ENCODE data around the gene COL23A1. TPM values are rescaled to one million over a fixed set of nuclear protein-coding genes. Genes with fewer than 3 reads are reported as not detected.

COL23A1 gene
- total RNA-seq, 1 donor from 2014 or later = 0.12 TPM

DNA sequence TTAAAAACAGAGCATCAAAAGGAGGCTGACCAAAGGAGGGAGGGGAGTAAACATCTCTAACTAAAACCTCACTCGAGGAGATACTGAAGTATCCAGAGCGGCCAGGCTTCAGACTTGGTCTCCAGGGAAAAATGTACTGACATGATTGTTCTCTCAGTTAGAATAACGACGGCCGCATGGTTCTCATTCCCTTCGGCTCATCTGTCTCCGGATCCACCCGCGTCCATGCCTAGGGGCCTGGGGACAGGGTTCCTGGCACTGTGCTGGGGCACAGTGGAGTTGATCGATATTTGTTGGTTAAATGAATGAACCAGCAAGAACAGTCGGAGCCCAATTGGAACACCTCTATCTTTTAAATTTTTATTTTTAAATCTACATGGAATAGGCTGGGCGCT, 190.5 kb downstream of the COL23A1 start:
- DNase-seq (ENCODE audit: low spot score) = peak; percentile 39
- TF ChIP-seq, protein P1, sequence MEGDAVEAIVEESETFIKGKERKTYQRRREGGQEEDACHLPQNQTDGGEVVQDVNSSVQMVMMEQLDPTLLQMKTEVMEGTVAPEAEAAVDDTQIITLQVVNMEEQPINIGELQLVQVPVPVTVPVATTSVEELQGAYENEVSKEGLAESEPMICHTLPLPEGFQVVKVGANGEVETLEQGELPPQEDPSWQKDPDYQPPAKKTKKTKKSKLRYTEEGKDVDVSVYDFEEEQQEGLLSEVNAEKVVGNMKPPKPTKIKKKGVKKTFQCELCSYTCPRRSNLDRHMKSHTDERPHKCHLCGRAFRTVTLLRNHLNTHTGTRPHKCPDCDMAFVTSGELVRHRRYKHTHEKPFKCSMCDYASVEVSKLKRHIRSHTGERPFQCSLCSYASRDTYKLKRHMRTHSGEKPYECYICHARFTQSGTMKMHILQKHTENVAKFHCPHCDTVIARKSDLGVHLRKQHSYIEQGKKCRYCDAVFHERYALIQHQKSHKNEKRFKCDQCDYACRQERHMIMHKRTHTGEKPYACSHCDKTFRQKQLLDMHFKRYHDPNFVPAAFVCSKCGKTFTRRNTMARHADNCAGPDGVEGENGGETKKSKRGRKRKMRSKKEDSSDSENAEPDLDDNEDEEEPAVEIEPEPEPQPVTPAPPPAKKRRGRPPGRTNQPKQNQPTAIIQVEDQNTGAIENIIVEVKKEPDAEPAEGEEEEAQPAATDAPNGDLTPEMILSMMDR (IDR thresholded peaks at IDR 0.05) = no peak
- Mint-ChIP-seq H3K4me3 (ENCODE audit: unreplicated experiment) (no peak overlapping the region), H3K36me3 (ENCODE audit: low read depth) (peaks cover 2% of the 10 kb centered on the region), H3K27me3 (ENCODE audit: low read depth) (peaks cover 23% of the 10 kb centered on the region), H3K27ac (ENCODE audit: unreplicated experiment) (no peak overlapping the region), H3K4me1 (ENCODE audit: low read depth) (no peaks in the 10 kb centered on the region), H3K9me3 (ENCODE audit: low read depth) (no peaks in the 10 kb centered on the region)

DNA sequence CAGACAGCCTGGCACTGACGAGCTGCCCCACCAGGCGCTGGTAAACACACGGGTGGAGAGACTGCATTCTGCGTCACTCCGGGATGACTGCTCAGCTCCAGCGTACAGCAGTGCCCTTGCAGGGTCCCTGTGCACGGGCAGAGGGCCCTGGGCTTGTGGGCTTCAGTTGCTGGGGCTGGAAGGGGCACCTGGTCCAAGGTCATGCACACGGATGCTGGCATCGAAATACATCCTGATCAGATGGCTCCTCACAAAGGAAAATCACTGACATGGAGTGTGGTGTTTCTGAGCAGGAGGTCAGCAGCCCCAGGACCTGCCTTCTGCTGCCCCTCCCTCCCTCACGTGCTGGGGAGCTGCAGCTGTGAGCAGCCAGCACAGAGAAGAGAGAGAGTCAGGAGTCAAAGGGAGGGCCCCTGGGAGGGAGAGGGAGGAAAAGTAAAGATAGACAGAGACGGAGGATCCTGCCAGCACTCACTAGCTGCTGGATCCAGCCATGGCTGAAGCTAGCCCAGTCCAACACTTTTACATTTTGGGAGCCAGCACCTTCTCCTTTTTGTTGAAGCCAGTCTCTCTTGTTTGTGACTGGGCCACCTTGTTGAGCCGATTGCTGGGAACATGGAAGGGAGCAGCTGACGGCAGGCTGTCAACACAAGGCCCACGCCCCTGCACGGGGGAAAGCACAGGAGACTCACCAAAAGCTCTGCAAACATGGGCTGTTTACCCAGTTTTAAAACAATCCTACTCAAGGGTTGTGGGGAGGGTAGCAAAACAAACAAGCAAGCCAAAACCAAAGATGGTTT, 191.1 kb downstream of the COL23A1 start:
- H3K4me3 Mint-ChIP-seq (ENCODE audit: unreplicated experiment) = no peak overlapping the region
- H3K27me3 Mint-ChIP-seq (ENCODE audit: low read depth) = peaks cover 23% of the 10 kb centered on the region
- no peaks in the 10 kb centered on the region for H3K4me1 Mint-ChIP-seq (ENCODE audit: low read depth)
- TF ChIP-seq, protein P1 (IDR thresholded peaks at IDR 0.05) = no peak
- H3K36me3 Mint-ChIP-seq (ENCODE audit: low read depth) = peaks cover 2% of the 10 kb centered on the region
- H3K9me3 Mint-ChIP-seq (ENCODE audit: low read depth) = no peaks in the 10 kb centered on the region
- peak; percentile 74 for DNase-seq (ENCODE audit: low spot score)
- H3K27ac Mint-ChIP-seq (ENCODE audit: unreplicated experiment) = no peak overlapping the region

GRCh38 chr5:178396796-178397720, 193.1 kb downstream of the COL23A1 start:
- H3K4me3 Mint-ChIP-seq (ENCODE audit: unreplicated experiment) = no peak overlapping the region
- H3K27me3 Mint-ChIP-seq (ENCODE audit: low read depth) = peaks cover 25% of the 10 kb centered on the region
- H3K9me3 Mint-ChIP-seq (ENCODE audit: low read depth) = no peaks in the 10 kb centered on the region
- no peaks in the 10 kb centered on the region for H3K4me1 Mint-ChIP-seq (ENCODE audit: low read depth)
- TF ChIP-seq, protein P1 (IDR thresholded peaks at IDR 0.05) = no peak
- H3K27ac Mint-ChIP-seq (ENCODE audit: unreplicated experiment) = no peak overlapping the region
- no peaks in the 10 kb centered on the region for H3K36me3 Mint-ChIP-seq (ENCODE audit: low read depth)
- DNase-seq (ENCODE audit: low spot score) = peak; percentile 85

DNA sequence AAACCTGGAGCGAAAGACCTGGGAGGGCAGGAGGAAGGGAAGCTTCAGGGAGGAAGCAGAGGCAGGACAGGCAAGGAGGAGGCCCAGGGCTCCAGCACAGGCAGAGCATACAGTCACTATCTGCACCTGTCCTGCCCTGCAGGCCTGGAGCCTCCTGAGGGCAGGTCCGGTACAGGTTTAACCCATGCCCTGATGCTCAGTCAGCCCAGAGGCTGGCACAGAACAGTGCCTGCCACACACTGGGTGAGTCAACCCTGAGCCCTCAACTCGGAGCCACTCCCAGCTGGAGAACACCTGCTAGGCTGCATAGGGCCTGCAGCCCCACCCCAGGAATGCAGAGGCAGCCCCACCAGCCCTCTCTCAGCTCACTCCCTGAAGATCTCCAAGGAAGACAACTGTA, 196.1 kb downstream of the COL23A1 start:
- H3K9me3 Mint-ChIP-seq (ENCODE audit: low read depth) = no peaks in the 10 kb centered on the region
- no peaks in the 10 kb centered on the region for H3K36me3 Mint-ChIP-seq (ENCODE audit: low read depth)
- no peak overlapping the region for H3K4me3 Mint-ChIP-seq (ENCODE audit: unreplicated experiment)
- peak; percentile 72 for DNase-seq (ENCODE audit: low spot score)
- TF ChIP-seq, protein P1 (IDR thresholded peaks at IDR 0.05) = no peak
- H3K4me1 Mint-ChIP-seq (ENCODE audit: low read depth) = no peaks in the 10 kb centered on the region
- no peak overlapping the region for H3K27ac Mint-ChIP-seq (ENCODE audit: unreplicated experiment)
- H3K27me3 Mint-ChIP-seq (ENCODE audit: low read depth) = peaks cover 23% of the 10 kb centered on the region

DNA sequence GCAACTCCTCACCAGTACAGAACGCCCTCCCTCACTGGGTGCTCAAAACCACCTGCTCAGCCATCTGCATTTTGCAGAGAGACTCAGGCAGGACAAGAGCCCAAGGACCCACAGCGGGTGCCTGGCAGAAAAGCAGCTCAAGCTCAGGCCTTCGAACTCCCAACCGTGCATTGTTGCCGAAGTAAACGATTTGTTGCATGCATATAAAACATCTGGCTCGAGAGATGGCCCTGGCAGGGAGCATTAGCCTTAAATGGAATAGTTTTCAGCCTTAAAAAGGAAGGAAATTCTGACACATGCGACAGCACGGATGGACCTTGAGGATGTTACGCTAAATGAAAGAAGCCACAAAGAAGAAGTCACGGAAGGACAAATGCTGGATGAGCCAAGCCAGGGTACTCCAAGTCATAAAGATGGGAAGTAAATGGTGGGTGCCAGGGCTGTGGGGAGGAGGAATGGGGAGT, 197.2 kb downstream of the COL23A1 start:
- H3K36me3 Mint-ChIP-seq (ENCODE audit: low read depth) = no peaks in the 10 kb centered on the region
- H3K27ac Mint-ChIP-seq (ENCODE audit: unreplicated experiment) = no peak overlapping the region
- peaks cover 23% of the 10 kb centered on the region for H3K27me3 Mint-ChIP-seq (ENCODE audit: low read depth)
- H3K4me3 Mint-ChIP-seq (ENCODE audit: unreplicated experiment) = no peak overlapping the region
- H3K4me1 Mint-ChIP-seq (ENCODE audit: low read depth) = no peaks in the 10 kb centered on the region
- DNase-seq (ENCODE audit: low spot score) = peak; percentile 37
- TF ChIP-seq, protein P1 (IDR thresholded peaks at IDR 0.05) = no peak
- no peaks in the 10 kb centered on the region for H3K9me3 Mint-ChIP-seq (ENCODE audit: low read depth)

Measured in chondrocyte (in vitro differentiated cells).